CD4-positive, alpha-beta T cell treated with Interleukin-15 for 4 hours (primary cell): ENCODE results near the gene DPP7.
A peak's percentile ranks its signal among the peaks of the same experiment; 100 is the strongest.
"Not testable (repeated sequence)": the region's sequence is repeated elsewhere in the genome, so short reads cannot be mapped to it uniquely, and the experiment has no call there.

ENCODE experiments used
- DNase-seq: peaks from one replicate; pipeline ENCODE4 v3.0.0-alpha.2; 2020; ENCODE audit warnings: low spot score

The DPP7 gene

GRCh38 chr9:137129456-137130175, 15.1 kb upstream of the DPP7 start:
- peak; percentile 90 for DNase-seq

GRCh38 chr9:137128862-137129455, 14.4 kb upstream of the DPP7 start:
- DNase-seq: no peak

GRCh38 chr9:137128158-137128861, 13.8 kb upstream of the DPP7 start:
- DNase-seq: no peak

GRCh38 chr9:137127301-137128157, 13.0 kb upstream of the DPP7 start:
- peak; percentile 33 for DNase-seq

GRCh38 chr9:137126786-137127185, 12.3 kb upstream of the DPP7 start:
- DNase-seq: no peak

GRCh38 chr9:137123952-137124462, 9.5 kb upstream of the DPP7 start:
- DNase-seq: not testable (repeated sequence)

- no peak for DNase-seq
These were observed 8.9 kb upstream of the DPP7 start for GRCh38 chr9:137123468-137123837.

- not testable (repeated sequence) for DNase-seq
These were observed 8.4 kb upstream of the DPP7 start for GRCh38 chr9:137122796-137123467.

- not testable (repeated sequence) for DNase-seq
These were observed 7.6 kb upstream of the DPP7 start for GRCh38 chr9:137121927-137122795.

GRCh38 chr9:137118092-137118603, 3.6 kb upstream of the DPP7 start:
- not testable (repeated sequence) for DNase-seq

- no peak for DNase-seq
These were observed 2.8 kb upstream of the DPP7 start for GRCh38 chr9:137117269-137117731.

- DNase-seq: no peak
These were observed 2.2 kb upstream of the DPP7 start for GRCh38 chr9:137116728-137117127.

- no peak for DNase-seq
These were observed 1.5 kb upstream of the DPP7 start for GRCh38 chr9:137116027-137116507.

GRCh38 chr9:137115394-137116026, 977 bp upstream of the DPP7 start:
- no peak for DNase-seq

- DNase-seq: no peak
These were observed 317 bp downstream of the DPP7 start for GRCh38 chr9:137114220-137114612.

GRCh38 chr9:137113385-137114159, 961 bp downstream of the DPP7 start:
- peak; percentile 24 for DNase-seq

GRCh38 chr9:137112564-137113384, 1.8 kb downstream of the DPP7 start:
- no peak for DNase-seq
